GM12878 (cell line): Measurements from ENCODE around the gene DNAJC19. TPM values are rescaled to one million over a fixed set of nuclear protein-coding genes. Genes with fewer than 3 reads are reported as not detected.

Experiments used
- ATAC-seq: fragments of 200-7000 bp; cut with Tn5 transposase; 3 replicates; pipeline ENCODE4 v1.9.1; 2020; ENCODE audit warnings: mild to moderate bottlenecking, moderate library complexity
- BruUV-seq: library from RNA; stranded (reverse); fragments of 400-500 nt; replicated peaks from 2 replicates; lab custom pipeline; 2021; lab: Mats Ljungman, UMichigan
- CTCF ChIA-PET: fragments of 300-600 bp; sonication (Branson Sonifier 250); formaldehyde crosslinking; extraction: SDS; loops from one replicate; lab custom pipeline; 2021; ENCODE audit warnings: inconsistent platforms; lab: Yijun Ruan, JAX
- POLR2A ChIA-PET: fragments of 350-600 bp; formaldehyde crosslinking; extraction: SDS; loops from one replicate; lab custom pipeline; 2021; ENCODE audit warnings: inconsistent platforms; lab: Charles Lee
- RAD21 ChIA-PET: fragments of 300-600 bp; sonication (Branson Sonifier 250); formaldehyde crosslinking; loops from one replicate; lab custom pipeline; 2023; ENCODE audit warnings: antibody characterized with exemption; ENCODE audit not compliant: unreplicated experiment; lab: Charles Lee
- SMC1A ChIA-PET: fragments of 300-600 bp; sonication (Branson Sonifier 250); formaldehyde crosslinking; loops from one replicate; lab custom pipeline; 2023; ENCODE audit not compliant: unreplicated experiment, uncharacterized antibody; lab: Charles Lee
- DNase-seq: peaks from one replicate; pipeline ENCODE4 v3.0.0-alpha.2; 2011; ENCODE audit warnings: low read depth, low spot score
- FAIRE-seq: peaks from 3 replicates; lab custom pipeline; 2011; peaks lifted over from hg19 to GRCh38; lab: Jason Lieb, UNC
- H2AFZ ChIP-seq: 2 replicates; pipeline ENCODE4 v1.6.0; 2011; ENCODE audit warnings: low read depth, low read length, control low read depth; ENCODE audit not compliant: control insufficient read depth
- H3K27ac ChIP-seq: 2 replicates; pipeline ENCODE4 v1.5.1; 2011; ENCODE audit warnings: control low read depth; ENCODE audit not compliant: control insufficient read depth, insufficient read depth
- H3K27me3 ChIP-seq, 2 experiments: replicated peaks in 1 of 2; 2 replicates each; pipeline versions ENCODE4 v1.6.0 to v1.6.1; 2011; ENCODE audit warnings: low read length in 1 of 2; ENCODE audit not compliant: control insufficient read depth in 2 of 2, insufficient read depth in 2 of 2
- H3K36me3 ChIP-seq, 2 experiments: 2 replicates each; pipeline ENCODE4 v1.5.1; 2011; ENCODE audit warnings: low read length in 1 of 2; ENCODE audit not compliant: control insufficient read depth in 2 of 2, insufficient read depth in 2 of 2
- H3K4me1 ChIP-seq: 2 replicates; pipeline ENCODE4 v1.6.1; 2011; ENCODE audit warnings: mild to moderate bottlenecking, low read length, moderate library complexity, mixed read lengths; ENCODE audit not compliant: control insufficient read depth, insufficient read depth
- H3K4me2 ChIP-seq: 2 replicates; pipeline ENCODE4 v1.6.0; 2011; ENCODE audit warnings: control low read depth; ENCODE audit not compliant: control insufficient read depth, insufficient read depth
- H3K4me3 ChIP-seq: fragments of 200-600 bp; sonication (generic); 2 replicates; pipeline ENCODE4 v1.5.1; 2016
- H3K79me2 ChIP-seq: 2 replicates; pipeline ENCODE4 v1.6.0; 2011; ENCODE audit warnings: low read length; ENCODE audit not compliant: control insufficient read depth, insufficient read depth
- H3K9ac ChIP-seq: 2 replicates; pipeline ENCODE4 v1.8.0; 2011; ENCODE audit warnings: low read length, control low read depth, mixed read lengths; ENCODE audit not compliant: control insufficient read depth, insufficient read depth
- H3K9me3 ChIP-seq: replicated peaks from 3 replicates; pipeline ENCODE4 v1.5.1; 2011; ENCODE audit warnings: mild to moderate bottlenecking, low read length; ENCODE audit not compliant: control insufficient read depth, insufficient read depth
- H4K20me1 ChIP-seq: 2 replicates; pipeline ENCODE4 v1.6.0; 2011; ENCODE audit not compliant: control insufficient read depth, insufficient read depth
- CBX5 ChIP-seq: sonication (generic); IDR thresholded peaks from 2 replicates; pipeline ENCODE4 v1.6.1; 2016; ENCODE audit warnings: low read depth, moderate library complexity, mild to moderate bottlenecking, inconsistent platforms
- E2F4 ChIP-seq: IDR thresholded peaks from 2 replicates; pipeline ENCODE4 v1.6.1; 2012; ENCODE audit warnings: low read depth, low read length, improper control_type of control experiment
- FOXK2 ChIP-seq: fragments of 450-650 bp; IDR thresholded peaks from 2 replicates; pipeline ENCODE4 v1.6.1; 2017; ENCODE audit warnings: mild to moderate bottlenecking, moderate library complexity
- HDAC2 ChIP-seq: fragments of 200-600 bp; sonication (generic); IDR thresholded peaks from 2 replicates; pipeline ENCODE4 v1.6.1; 2017
- KAT2A ChIP-seq: conservative IDR thresholded peaks from 2 replicates; pipeline ENCODE4 v1.6.1; 2011; ENCODE audit warnings: low read depth, low read length; ENCODE audit not compliant: control insufficient read depth
- MTA2 ChIP-seq: fragments of 450-650 bp; IDR thresholded peaks from 2 replicates; pipeline ENCODE4 v1.6.1; 2016; ENCODE audit warnings: low read depth, mild to moderate bottlenecking, moderate library complexity
- MYB ChIP-seq: fragments of 150-350 bp; IDR thresholded peaks from 2 replicates; pipeline ENCODE4 v1.6.1; 2014; ENCODE audit warnings: mild to moderate bottlenecking, low read depth, low read length, borderline replicate concordance
- POLR2AphosphoS5 ChIP-seq: IDR thresholded peaks from 2 replicates; pipeline ENCODE4 v1.6.1; 2011; ENCODE audit warnings: mild to moderate bottlenecking, low read length, inconsistent platforms
- POU2F2 ChIP-seq: IDR thresholded peaks from 3 replicates; pipeline ENCODE4 v1.6.1; 2011; ENCODE audit warnings: low read depth, mild to moderate bottlenecking, low read length, borderline replicate concordance
- RCOR1 ChIP-seq: conservative IDR thresholded peaks from 2 replicates; pipeline ENCODE4 v1.6.1; 2012; ENCODE audit warnings: low read depth, low read length, improper control_type of control experiment
- REST ChIP-seq: IDR thresholded peaks from 2 replicates; pipeline ENCODE4 v1.6.1; 2012; ENCODE audit warnings: mild to moderate bottlenecking, low read depth, low read length
- SREBF1 ChIP-seq: IDR thresholded peaks from 2 replicates; pipeline ENCODE4 v1.6.1; 2012; ENCODE audit warnings: mild to moderate bottlenecking, low read length
- WGBS: methylation state at CpG from one replicate; pipeline ENCODE4 v1.1.6; 2016; ENCODE audit warnings: low lambda C conversion rate; ENCODE audit not compliant: insufficient replicate concordance, insufficient coverage; ENCODE audit errors: missing lambda C conversion rate; 5-methylcytosine and 5-hydroxymethylcytosine counted together
- in situ Hi-C: fragments of 300-500 bp; cut with MboI; formaldehyde crosslinking; loops from 9 replicates; pipeline ENCODE4 v1.14.3; 2018; ENCODE audit warnings: mixed read lengths
- intact Hi-C: fragments of 100-400 bp; cut with micrococcal nuclease; formaldehyde crosslinking; loops from one replicate; pipeline ENCODE4 v1.14.2; 2022; ENCODE audit not compliant: unreplicated experiment
- polyA plus RNA-seq, 11 experiments: library from polyadenylated mRNA; depleted of rRNA in 4 of 11; unstranded in 6 of 11; stranded (reverse) in 5 of 11; fragments of >200 nt; fragmentation: Nextera tagmentation in 4 of 11; fragmentation: Illumina TruSeq in 1 of 11; extraction: Ambion mirVana in 4 of 11; extraction: Trizol in 1 of 11; gene quantifications; 1 replicate in 1 of 11; 2 replicates in 10 of 11; pipeline versions ENCODE4 v1.2.1 to v1.2.3, GENCODE V29; 2011 to 2016; ENCODE audit warnings: inconsistent platforms in 2 of 11, missing spikeins in 2 of 11, low read depth in 1 of 11
- total RNA-seq, 4 experiments: library from RNA; depleted of rRNA in 3 of 4; stranded (reverse); fragments of >200 nt in 3 of 4; fragmentation: Illumina TruSeq in 1 of 4; extraction: Trizol in 1 of 4; gene quantifications; 2 replicates each; pipeline versions ENCODE4 v1.2.1 to v1.2.3, GENCODE V29; 2013 to 2021
- TF ChIP-seq, protein P1 (sequence below): IDR thresholded peaks from 2 replicates; pipeline ENCODE4 v1.6.1; 2011; ENCODE audit warnings: low read depth, low read length, improper control_type of control experiment, borderline replicate concordance

DNAJC19 gene
- total and polyA plus RNA-seq, 10 of the 15 experiments (the other 5 are each of a cell fraction or from before 2014, with no cell fraction given) = 29.8 to 136 (median 51.3) TPM

DNA sequence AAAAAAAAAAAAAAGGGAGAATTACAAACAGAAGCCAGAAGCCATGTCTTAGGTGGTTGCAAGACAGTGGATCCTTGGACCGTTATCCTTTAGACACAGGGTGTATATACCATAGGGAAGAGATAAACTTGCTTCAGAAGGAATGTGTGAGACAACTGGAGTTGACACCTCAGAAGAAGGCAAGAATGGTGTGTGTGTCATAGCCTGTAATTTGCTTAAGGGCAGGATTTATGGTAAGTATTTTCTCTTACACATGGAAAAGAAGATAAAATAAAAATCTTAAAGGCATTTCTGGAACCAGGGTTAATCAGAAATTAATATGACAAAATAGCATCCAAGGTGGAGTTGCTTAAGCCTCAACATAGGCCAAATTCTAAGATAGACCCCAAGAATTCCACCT, 19.3 kb upstream of the DNAJC19 start (continued):
- no peak for TF ChIP-seq SREBF1

- Histone ChIP-seq H3K79me2 (no peaks in the 10 kb centered on the region), H3K36me3 (no peaks in the 10 kb centered on the region), H3K27ac (no peak overlapping the region), H4K20me1 (no peaks in the 10 kb centered on the region), H3K4me3 (no peak overlapping the region), H3K9me3 (no peaks in the 10 kb centered on the region; the same call in 2 of the 3 replicates), H2AFZ (no peak overlapping the region), H3K4me1 (no peaks in the 10 kb centered on the region), H3K4me2 (no peak overlapping the region), H3K9ac (no peak overlapping the region), H3K27me3 (no peaks in the 10 kb centered on the region)
- intact Hi-C loops (no loop called here), in situ Hi-C loops (no loop called here)
- 79% methylated on average over 3 of the region's 3 CpGs for WGBS
- FAIRE-seq (no peak), DNase-seq (no peak), ATAC-seq (no peak)
- TF ChIP-seq POU2F2 (no peak), E2F4 (no peak), CBX5 (no peak), MYB (no peak), POLR2AphosphoS5 (no peak), FOXK2 (no peak), HDAC2 (no peak), REST (no peak), MTA2 (no peak), RCOR1 (no peak), KAT2A (no peak)
- TF ChIP-seq, protein P1, sequence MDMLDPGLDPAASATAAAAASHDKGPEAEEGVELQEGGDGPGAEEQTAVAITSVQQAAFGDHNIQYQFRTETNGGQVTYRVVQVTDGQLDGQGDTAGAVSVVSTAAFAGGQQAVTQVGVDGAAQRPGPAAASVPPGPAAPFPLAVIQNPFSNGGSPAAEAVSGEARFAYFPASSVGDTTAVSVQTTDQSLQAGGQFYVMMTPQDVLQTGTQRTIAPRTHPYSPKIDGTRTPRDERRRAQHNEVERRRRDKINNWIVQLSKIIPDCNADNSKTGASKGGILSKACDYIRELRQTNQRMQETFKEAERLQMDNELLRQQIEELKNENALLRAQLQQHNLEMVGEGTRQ = no peak
- ChIA-PET SMC1A (interaction anchor here (1.6 kb wide), 1 partner anchor 55 kb away, joined by 3 read pairs; no protein-coding TSS in a partner anchor), CTCF (no interaction called here), RAD21 (no interaction called here), POLR2A (no interaction called here)
- BruUV-seq = no TSS peak
Observed at GRCh38 chr3:181007262-181007661, 17.7 kb upstream of the DNAJC19 start.
